ENCODE measurements around the gene FADS6.

FADS6 gene

DNA sequence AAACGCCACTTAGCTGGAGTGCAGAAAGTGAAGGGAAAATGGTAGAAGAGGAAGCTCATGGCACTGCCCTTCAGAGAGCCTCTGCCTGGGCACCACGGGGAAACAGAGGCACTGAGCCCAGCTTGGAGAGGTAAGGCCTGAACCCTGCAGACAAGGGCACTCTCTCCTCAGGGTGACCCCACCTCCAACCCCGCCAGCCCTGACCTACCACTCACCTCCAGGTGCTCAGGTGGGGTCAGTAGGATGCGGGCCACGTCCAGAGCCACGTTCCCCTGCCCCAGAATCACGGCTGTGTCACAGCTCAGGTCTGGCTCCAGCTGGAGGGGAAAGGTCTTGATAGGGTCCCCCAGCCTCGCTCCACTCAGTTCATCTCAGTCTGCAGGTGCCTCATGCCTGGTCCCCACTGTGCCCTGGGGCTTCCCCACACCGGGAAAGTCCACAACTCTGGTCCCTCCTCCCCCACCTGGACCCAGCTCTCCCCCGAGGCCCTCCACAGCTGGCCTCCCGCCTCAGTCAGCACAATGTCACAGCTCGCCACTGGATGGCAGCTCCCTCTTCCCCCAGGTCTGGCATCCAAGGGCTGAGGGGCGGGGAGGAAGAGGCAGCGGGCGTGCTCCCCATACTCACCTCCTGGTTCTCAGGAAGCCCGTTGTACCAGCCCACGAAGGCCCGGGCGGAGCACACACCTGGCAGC, 27.8 kb downstream of the FADS6 start:
- DNase-seq: peak; percentile 31

- peak; percentile 79 for DNase-seq
Measured at GRCh38 chr17:74864866-74865395, 28.5 kb downstream of the FADS6 start.

DNA sequence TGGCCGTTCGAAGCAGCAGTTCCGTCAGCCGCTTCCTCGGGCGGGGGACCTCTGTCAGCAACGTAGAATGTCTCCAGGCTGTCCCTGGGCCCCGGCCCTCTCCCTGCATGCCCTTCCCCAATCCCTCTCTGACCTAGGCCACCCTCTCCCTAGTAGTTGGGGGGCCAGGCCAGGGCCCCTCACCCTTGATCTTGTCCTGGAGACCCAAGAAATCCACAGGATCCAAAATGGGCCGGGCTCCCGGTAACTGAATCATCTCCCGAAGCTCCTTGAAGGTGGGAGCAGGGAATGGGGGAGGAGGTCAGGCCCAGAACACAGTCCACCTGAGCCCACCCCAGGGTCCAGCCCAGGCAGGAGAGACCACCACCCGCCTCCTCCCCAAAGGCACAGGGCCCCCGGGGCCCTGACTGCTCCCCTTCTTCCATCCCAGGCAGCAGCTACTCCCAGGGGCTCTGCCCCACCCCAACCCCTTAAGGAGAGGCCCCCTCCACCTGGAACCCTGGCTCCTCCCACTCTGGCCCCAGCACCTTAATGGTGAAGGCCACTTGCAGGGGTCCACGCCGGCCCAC, 29.1 kb downstream of the FADS6 start:
- no peak for DNase-seq

DNA sequence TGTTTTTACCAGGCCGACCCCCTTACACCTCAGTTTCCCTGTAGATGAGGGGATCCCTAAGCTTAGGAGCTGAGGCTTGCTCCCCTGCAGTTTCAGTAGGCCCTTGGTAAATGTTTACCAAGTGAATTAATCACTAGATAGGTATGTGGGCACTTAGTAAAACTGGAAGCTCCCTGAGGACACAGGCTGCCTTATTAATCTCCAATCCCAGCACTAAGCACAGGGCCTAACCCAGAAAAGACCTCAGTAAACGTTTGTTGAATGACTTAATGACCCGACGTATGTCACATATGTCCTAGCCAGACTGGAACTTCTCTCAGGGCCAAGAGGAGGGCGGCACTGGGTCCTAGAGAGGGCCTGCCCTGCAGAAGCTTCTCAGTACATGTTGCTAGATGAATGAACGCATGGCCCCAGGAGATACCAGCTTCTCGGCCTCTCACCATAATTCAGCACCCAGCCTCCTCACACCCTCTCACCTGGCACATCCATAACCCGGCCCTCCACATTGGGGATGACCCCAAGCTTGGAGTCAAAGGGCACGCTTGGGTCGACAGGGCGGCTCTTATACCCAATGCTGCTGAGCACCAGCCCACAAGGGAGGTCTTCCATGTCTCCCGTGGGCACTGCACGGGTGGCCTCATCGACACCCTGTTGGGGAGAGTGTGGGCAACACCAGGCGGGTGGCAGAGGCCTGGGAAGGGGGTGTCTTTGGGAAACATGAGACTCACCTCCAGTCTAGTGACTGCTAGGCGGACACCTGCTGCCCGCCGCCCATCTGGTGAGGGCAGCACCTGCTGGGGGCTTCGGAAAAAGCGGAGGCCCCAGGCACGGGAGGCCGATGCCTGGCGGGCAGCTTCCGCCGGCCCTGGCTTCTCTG, 29.8 kb downstream of the FADS6 start:
- DNase-seq: no peak

GRCh38 chr17:74862919-74863318, 30.5 kb downstream of the FADS6 start:
- no peak for DNase-seq

- peak; percentile 87 for DNase-seq
Measured at GRCh38 chr17:74862108-74862901, 31.1 kb downstream of the FADS6 start.

GRCh38 chr17:74861662-74862107, 31.7 kb downstream of the FADS6 start:
- no peak for DNase-seq

DNA sequence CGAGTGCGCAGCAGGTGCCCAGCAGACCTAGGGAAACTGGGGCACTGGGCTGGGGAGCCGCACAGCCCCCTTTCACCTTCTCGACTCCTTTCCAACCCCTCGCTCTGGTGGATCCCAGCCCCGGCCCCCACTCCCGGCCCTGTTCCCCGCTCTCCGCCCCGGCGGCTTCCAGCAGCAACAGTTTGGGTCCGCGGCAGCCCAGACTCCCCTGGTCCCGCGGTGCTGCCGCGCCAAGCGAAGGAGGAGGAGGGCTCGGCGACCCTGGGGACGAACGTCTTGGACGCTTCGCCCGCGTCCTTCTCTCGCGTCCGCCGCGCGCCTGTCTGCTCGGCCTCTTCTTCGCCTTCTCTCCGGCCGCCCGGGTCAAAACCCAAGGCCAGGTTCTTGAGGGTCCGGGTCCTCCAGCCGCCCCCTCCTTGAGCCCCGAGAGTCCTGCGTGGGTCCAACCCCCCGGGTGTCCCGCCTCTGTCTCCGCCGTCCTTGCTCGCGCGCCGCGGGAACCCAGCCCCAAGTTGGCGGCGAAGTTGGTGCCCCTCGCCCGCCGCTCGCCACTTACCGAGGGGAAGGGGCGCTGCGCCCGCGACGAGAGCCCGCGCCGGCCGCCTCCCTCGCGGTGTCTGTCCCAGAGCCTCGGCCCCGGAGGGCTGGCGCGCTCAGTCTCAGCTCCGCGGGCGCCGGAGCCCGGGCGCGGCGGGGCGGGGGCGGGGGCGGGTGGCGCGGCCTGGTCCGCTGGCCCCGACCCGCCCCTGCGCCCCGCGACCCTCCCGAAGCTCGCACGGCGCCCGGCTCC, 32.4 kb downstream of the FADS6 start:
- no peak for DNase-seq

- DNase-seq: no peak
Measured at GRCh38 chr17:74860229-74860871, 33.1 kb downstream of the FADS6 start.

GRCh38 chr17:74859459-74860228, 33.8 kb downstream of the FADS6 start, which contains the start of gene GRIN2C:
Gene GRIN2C, minus strand, starts transcription at chr17:74859885. Its CDS starts 4,793 bp downstream, at chr17:74855092.
- peak; percentile 25 for DNase-seq

DNA sequence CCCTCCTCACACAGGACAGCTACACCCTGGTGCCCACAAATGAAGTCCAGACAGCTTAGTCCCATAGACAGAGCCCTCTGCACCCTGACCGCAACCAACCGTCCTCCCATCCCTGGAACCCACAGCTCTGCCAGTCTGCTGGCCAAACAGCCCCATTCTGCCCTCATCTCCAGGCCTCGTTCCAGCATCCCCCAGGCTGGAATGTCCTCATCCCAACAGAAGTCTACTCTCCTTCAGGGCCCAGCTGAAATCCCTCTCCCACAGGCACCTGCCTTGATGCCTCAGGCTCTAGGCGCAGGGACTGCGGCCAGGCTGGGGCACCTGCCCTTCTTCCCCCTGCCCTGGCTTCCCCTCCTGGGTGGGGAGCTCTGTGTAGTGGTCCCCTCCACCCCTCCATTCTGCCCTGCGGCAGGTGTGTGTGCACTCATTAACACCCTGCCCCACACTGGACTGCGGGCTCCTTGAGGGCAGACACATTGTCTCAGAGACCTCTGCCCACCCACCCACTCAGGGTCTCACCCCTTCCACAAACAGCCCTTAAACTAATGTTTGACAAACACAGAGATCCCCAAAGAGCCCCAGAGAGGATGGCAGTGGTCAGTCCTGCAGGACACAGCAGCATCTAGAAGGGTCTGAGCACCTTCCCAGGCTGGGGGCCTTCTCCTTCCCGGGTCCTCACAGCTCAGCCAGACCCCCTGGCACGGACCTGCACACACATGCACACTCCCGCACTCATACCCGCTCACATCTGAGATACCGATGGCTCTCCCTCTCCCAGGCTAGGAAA, 34.6 kb downstream of the FADS6 start:
- no peak for DNase-seq

DNA sequence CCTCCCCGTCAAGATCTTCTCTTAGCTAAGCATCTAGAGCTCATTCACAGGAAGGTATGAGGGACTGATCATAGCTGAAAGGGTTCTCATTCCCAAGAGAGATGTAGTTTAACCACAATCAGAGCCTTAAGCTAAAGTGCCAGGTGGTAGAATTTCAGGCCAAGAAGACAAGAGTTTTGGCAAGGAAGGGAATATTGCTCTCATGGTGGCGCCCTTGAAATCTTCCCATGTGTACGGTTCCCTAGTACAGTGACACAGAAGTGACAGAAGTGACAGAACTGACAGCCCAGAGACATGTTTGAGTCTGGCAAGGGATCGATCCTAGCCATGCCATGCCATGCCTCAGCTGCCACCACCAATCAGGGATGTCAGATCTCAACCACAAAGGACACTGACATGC, 36.2 kb downstream of the FADS6 start:
- no peak for DNase-seq

GRCh38 chr17:74856112-74856511, 37.3 kb downstream of the FADS6 start:
- no peak for DNase-seq

DNA sequence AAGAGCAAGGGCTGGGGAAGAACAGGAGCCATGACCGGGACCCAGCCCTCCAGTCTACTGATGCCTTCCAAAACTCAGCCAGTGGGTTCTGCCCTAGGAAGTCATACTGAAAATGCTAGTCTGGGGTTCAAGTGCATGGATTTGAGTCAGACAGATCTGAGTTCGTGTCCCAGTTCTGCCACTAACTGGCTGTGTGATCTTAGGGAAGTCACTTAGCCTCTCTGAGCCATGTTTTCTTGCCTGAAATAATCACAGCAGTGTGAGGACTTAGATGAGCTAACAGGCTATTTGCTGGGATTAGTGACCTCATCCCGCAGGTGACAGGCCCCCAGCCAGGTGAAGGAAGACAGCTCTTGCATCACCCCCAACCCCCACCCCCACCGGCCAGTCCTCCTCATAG, 38.1 kb downstream of the FADS6 start:
- no peak for DNase-seq

GRCh38 chr17:74854792-74855191, 38.6 kb downstream of the FADS6 start:
- DNase-seq: no peak

GRCh38 chr17:74853669-74854068, 39.8 kb downstream of the FADS6 start:
- no peak for DNase-seq

GRCh38 chr17:74853048-74853397, 40.4 kb downstream of the FADS6 start:
- DNase-seq: no peak

DNA sequence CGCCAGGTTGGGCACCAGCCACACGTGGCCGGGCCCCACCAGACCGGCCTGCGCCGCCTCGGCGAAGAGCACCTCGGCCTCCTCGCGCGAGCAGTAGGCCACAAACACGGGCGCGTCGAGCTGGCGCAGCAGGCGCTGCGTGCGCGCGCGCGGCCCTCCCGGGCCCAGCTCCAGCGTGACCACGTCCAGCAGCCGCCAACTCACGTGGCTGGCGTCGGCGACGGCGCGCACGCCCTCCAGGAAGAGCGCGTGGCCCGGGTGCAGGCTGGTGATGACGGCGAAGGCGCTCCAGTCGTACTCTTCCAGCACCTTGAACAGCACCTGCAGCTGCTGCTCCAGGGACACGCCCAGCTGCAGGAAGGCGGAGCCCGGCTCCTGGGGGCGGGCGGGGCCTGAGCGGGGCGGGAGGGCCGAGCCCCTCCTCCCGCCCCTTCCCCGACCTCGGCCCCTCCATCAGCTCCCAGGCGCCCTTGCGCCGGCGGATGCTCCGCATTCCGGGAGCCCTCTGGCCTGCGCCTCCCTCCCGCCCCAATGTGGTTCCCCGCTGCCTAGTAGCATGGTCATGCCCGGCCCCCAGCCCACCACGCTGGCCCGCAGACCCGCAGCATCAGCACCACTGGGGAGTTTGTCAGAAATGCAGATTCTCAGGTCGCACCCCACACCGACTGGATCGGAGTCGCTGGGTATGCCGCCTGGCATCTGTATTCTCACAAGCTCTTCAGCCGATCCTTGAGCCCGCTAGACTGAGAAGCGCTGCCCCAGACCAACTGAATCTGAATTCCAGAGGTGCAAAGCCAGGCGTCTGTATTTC, 41.0 kb downstream of the FADS6 start:
- DNase-seq: peak; percentile 82

All from NCI-H82 (cell line).